Measurements from ENCODE around the gene ZNF3.
A peak's percentile ranks its signal among the peaks of the same experiment; 100 is the strongest.

ZNF3 gene

DNA sequence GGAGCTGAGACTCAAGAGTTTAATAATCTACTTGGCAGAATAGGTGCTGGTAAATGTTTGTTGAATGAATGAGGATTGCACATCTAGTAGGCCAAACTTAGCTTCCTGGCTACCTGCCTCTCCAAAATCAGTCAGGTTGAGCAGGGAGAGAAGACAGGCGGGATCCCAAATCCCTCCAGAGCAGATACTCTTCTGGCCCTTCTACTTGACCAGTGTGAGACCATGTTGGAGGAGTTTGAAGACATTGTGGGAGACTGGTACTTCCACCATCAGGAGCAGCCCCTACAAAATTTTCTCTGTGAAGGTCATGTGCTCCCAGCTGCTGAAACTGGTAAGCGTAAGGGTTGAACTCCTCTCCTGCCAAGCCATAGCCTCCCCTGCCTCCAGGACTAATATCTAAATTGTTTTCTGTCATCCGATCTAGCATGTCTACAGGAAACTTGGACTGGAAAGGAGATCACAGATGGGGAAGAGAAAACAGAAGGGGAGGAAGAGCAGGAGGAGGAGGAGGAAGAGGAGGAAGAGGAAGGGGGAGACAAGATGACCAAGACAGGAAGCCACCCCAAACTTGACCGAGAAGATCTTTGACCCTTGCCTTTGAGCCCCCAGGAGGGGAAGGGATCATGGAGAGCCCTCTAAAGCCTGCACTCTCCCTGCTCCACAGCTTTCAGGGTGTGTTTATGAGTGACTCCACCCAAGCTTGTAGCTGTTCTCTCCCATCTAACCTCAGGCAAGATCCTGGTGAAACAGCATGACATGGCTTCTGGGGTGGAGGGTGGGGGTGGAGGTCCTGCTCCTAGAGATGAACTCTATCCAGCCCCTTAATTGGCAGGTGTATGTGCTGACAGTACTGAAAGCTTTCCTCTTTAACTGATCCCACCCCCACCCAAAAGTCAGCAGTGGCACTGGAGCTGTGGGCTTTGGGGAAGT, 43.0 kb upstream of the ZNF3 start:
- Histone ChIP-seq H3K27ac (0 out of 2 replicates have a peak overlapping the region, but pooled peaks have one; percentile 50), H3K9ac (ENCODE audit: insufficient read length) (no peak overlapping the region)

DNA sequence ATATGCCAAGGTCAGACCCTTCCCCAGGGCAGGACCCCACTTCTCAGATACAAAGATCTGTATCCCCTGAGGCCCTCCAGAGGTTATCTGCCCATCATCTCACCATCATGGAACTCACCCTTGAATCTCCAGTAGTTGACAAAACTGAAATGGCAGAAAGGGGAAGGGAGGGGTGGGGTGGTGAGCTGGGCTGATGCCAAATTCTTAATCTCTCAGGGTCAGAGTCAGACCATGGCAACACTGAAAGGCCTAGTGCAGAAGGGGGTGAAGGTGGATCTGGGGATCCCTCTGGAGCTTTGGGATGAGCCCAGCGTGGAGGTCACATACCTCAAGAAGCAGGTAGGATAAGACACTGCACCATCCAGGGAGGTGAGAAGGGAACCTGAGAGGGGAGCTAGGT, 41.0 kb upstream of the ZNF3 start:
- Histone ChIP-seq H3K27ac (no peak overlapping the region; the same call in 1 of the 2 replicates), H3K9ac (ENCODE audit: insufficient read length) (no peak overlapping the region), H3K36me3 (ENCODE audit: insufficient read depth, low read length) (no peaks in the 10 kb centered on the region), H3K4me3 (no peak overlapping the region), H3K9me3 (ENCODE audit: low read depth, low read length) (no peaks in the 10 kb centered on the region)
- no peak for TF ChIP-seq EZH2 (IDR thresholded peaks at IDR 0.05)
- TF ChIP-seq POLR2AphosphoS5 (IDR thresholded peaks at IDR 0.05; ENCODE audit: borderline replicate concordance, low read depth, low read length), result no peak
- no peak for TF ChIP-seq FOXP2 (optimal IDR thresholded peaks at IDR 0.05; ENCODE audit: control extremely low read depth, extremely low read length, insufficient read depth)
- DNase-seq (ENCODE audit: low read depth, low spot score), result no peak

More for the DNA sequence above, 43.0 kb upstream of the ZNF3 start:
- Histone ChIP-seq H3K4me3 (no peak overlapping the region), H3K9me3 (ENCODE audit: low read depth, low read length) (no peaks in the 10 kb centered on the region), H3K36me3 (ENCODE audit: insufficient read depth, low read length) (no peaks in the 10 kb centered on the region)
- DNase-seq (ENCODE audit: low read depth, low spot score), result no peak
- TF ChIP-seq FOXP2 (optimal IDR thresholded peaks at IDR 0.05; ENCODE audit: control extremely low read depth, extremely low read length, insufficient read depth) (no peak), EZH2 (IDR thresholded peaks at IDR 0.05) (no peak)

GRCh38 chr7:100122067-100122466, 40.5 kb upstream of the ZNF3 start:
- TF ChIP-seq FOXP2 (optimal IDR thresholded peaks at IDR 0.05; ENCODE audit: control extremely low read depth, extremely low read length, insufficient read depth) (no peak), EZH2 (IDR thresholded peaks at IDR 0.05) (no peak), POLR2AphosphoS5 (IDR thresholded peaks at IDR 0.05; ENCODE audit: borderline replicate concordance, low read depth, low read length) (no peak)
- Histone ChIP-seq H3K9me3 (ENCODE audit: low read depth, low read length) (no peaks in the 10 kb centered on the region), H3K9ac (ENCODE audit: insufficient read length) (no peak overlapping the region), H3K36me3 (ENCODE audit: insufficient read depth, low read length) (no peaks in the 10 kb centered on the region), H3K4me3 (peak overlapping the region; percentile 30; the same call in 1 of the 2 replicates), H3K27ac (peak overlapping the region; percentile 57; the same call in 1 of the 2 replicates)
- DNase-seq (ENCODE audit: low read depth, low spot score), result no peak

GRCh38 chr7:100120733-100121036, 39.2 kb upstream of the ZNF3 start:
- Histone ChIP-seq H3K36me3 (ENCODE audit: insufficient read depth, low read length) (peaks cover 2% of the 10 kb centered on the region; the same call in 1 of the 2 replicates), H3K27ac (no peak overlapping the region), H3K9ac (ENCODE audit: insufficient read length) (peak overlapping the region; percentile 55), H3K4me3 (peak overlapping the region; percentile 97), H3K9me3 (ENCODE audit: low read depth, low read length) (no peaks in the 10 kb centered on the region)
- DNase-seq (ENCODE audit: low read depth, low spot score), result no peak
- TF ChIP-seq POLR2AphosphoS5 (IDR thresholded peaks at IDR 0.05; ENCODE audit: borderline replicate concordance, low read depth, low read length) (no peak), EZH2 (IDR thresholded peaks at IDR 0.05) (no peak), FOXP2 (optimal IDR thresholded peaks at IDR 0.05; ENCODE audit: control extremely low read depth, extremely low read length, insufficient read depth) (no peak)

- Histone ChIP-seq H3K9me3 (ENCODE audit: low read depth, low read length) (no peaks in the 10 kb centered on the region), H3K36me3 (ENCODE audit: insufficient read depth, low read length) (peaks cover 2% of the 10 kb centered on the region; the same call in 1 of the 2 replicates), H3K9ac (ENCODE audit: insufficient read length) (peak overlapping the region; percentile 78), H3K4me3 (peak overlapping the region; percentile 97), H3K27ac (peak overlapping the region; percentile 90; the same call in 1 of the 2 replicates)
- no peak for DNase-seq (ENCODE audit: low read depth, low spot score)
- TF ChIP-seq FOXP2 (optimal IDR thresholded peaks at IDR 0.05; ENCODE audit: control extremely low read depth, extremely low read length, insufficient read depth) (no peak), POLR2AphosphoS5 (IDR thresholded peaks at IDR 0.05; ENCODE audit: borderline replicate concordance, low read depth, low read length) (no peak), EZH2 (IDR thresholded peaks at IDR 0.05) (no peak)
Measured at GRCh38 chr7:100119970-100120732, 38.6 kb upstream of the ZNF3 start.

DNA sequence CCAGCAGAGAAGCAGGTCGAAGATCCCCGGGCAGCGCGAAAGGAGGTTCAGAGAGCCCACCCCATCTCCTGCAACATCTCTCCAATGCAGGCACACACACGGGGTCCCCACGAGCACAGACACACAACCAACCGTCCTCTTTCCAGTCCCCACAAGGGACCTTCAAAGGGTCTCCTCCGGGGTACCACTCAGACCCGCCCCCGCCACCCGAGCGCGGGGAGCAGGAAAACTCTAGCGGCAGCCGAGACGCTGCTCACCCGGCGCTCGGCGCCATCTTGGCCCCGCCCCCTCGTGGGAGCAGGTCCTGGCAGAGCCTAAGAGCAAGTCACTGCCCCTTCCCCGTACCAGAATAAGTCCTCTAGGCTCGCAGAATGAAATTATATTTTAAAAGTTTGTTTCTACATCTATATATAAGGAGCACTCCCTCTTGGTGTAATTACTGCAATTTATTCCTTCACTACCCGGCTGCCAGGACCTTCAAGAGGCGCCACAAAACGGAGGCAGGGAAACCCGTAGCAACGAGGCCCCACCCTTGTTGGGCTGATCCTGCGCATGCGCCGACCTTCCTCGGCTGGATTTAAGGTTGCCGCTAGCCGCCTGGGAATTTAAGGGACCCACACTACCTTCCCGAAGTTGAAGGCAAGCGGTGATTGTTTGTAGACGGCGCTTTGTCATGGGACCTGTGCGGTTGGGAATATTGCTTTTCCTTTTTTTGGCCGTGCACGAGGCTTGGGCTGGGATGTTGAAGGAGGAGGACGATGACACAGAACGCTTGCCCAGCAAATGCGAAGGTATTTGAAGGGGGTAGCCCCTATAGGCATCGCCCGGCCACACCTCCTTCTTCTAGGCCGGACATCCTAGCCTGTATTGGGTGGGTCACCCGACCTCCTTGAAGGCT, 37.8 kb upstream of the ZNF3 start, which contains the start of the genes CNPY4 and TAF6:
TSS of gene CNPY4 (plus strand) at position 563 of the 898 bp plus-strand sequence. CDS start at position 674, 111 bp downstream.
TSS of gene TAF6 (minus strand) at position 287 of the 898 bp plus-strand sequence. CDS start 5,149 bp downstream, outside the sequence.
- peak within 1 kb of the TSS; percentile 90 for H3K27ac ChIP-seq
- H3K9me3 ChIP-seq (ENCODE audit: low read depth, low read length), result no peaks in the 10 kb centered on the region
- peaks cover 2% of the 10 kb centered on the region; the same call in 1 of the 2 replicates for H3K36me3 ChIP-seq (ENCODE audit: insufficient read depth, low read length)
- TF ChIP-seq POLR2AphosphoS5 (IDR thresholded peaks at IDR 0.05; ENCODE audit: borderline replicate concordance, low read depth, low read length) (peak; percentile 85), FOXP2 (optimal IDR thresholded peaks at IDR 0.05; ENCODE audit: control extremely low read depth, extremely low read length, insufficient read depth) (no peak)
- H3K9ac ChIP-seq (ENCODE audit: insufficient read length), result peak within 1 kb of the TSS; percentile 78
- peak within 1 kb of the TSS; percentile 97 for H3K4me3 ChIP-seq
- peak; percentile 92 for DNase-seq (ENCODE audit: low read depth, low spot score)

GRCh38 chr7:100118388-100119071, 37.0 kb upstream of the ZNF3 start:
- DNase-seq (ENCODE audit: low read depth, low spot score), result no peak
- no peak overlapping the region; the same call in 1 of the 2 replicates for H3K27ac ChIP-seq
- H3K9me3 ChIP-seq (ENCODE audit: low read depth, low read length), result no peaks in the 10 kb centered on the region
- peak overlapping the region; percentile 97 for H3K4me3 ChIP-seq
- TF ChIP-seq FOXP2 (optimal IDR thresholded peaks at IDR 0.05; ENCODE audit: control extremely low read depth, extremely low read length, insufficient read depth), result no peak
- no peak for TF ChIP-seq POLR2AphosphoS5 (IDR thresholded peaks at IDR 0.05; ENCODE audit: borderline replicate concordance, low read depth, low read length)
- peak overlapping the region; percentile 78 for H3K9ac ChIP-seq (ENCODE audit: insufficient read length)
- H3K36me3 ChIP-seq (ENCODE audit: insufficient read depth, low read length), result peaks cover 7% of the 10 kb centered on the region; the same call in 1 of the 2 replicates
